B cell (primary cell): ENCODE data around the gene AMZ1. TPM values are rescaled to one million over a fixed set of nuclear protein-coding genes. Genes with fewer than 3 reads are reported as not detected.

Source experiments
- ATAC-seq: fragments of 200-7000 bp; cut with Tn5 transposase; one replicate; pipeline ENCODE4 v1.10.0; 2021; ENCODE audit warnings: low read depth, mild to moderate bottlenecking, moderate number of reproducible peaks, moderate library complexity
- CTCF ChIA-PET: fragments of 350-600 bp; sonication (Branson Sonifier 250); formaldehyde crosslinking; loops from one replicate; lab custom pipeline; 2021; ENCODE audit warnings: antibody characterized with exemption, inconsistent platforms; lab: Charles Lee
- POLR2A ChIA-PET: fragments of 350-600 bp; sonication (Branson Sonifier 250); formaldehyde crosslinking; loops from one replicate; lab custom pipeline; 2021; ENCODE audit warnings: antibody characterized with exemption; lab: Charles Lee
- DNase-seq: peaks from one replicate; pipeline ENCODE4 v3.0.0; 2013
- H2AFZ ChIP-seq: 2 replicates; pipeline ENCODE4 v1.6.1; 2012; ENCODE audit warnings: mild to moderate bottlenecking, low read depth, low read length; ENCODE audit not compliant: insufficient read depth, poor library complexity, severe bottlenecking
- H3K27ac ChIP-seq, 2 donors: 1 replicate in 1 of 2; 2 replicates in 1 of 2; pipeline ENCODE4 v1.5.1; 2012 to 2013; ENCODE audit warnings: low read length in 2 of 2, mild to moderate bottlenecking in 2 of 2, moderate library complexity in 1 of 2
- H3K27me3 ChIP-seq, 4 experiments: fragments of 200-600 bp in 1 of 4; sonication (generic) in 1 of 4; replicated peaks in 1 of 4; 1 replicate in 2 of 4; 2 replicates in 2 of 4; pipeline versions ENCODE4 v1.6.1 to v1.7.0; 2013 to 2016; ENCODE audit warnings: low read length in 3 of 4, mild to moderate bottlenecking in 2 of 4, mixed read lengths in 1 of 4, moderate library complexity in 1 of 4; ENCODE audit not compliant: insufficient read depth in 4 of 4, control insufficient read depth in 3 of 4; ENCODE audit errors: control extremely low read depth in 1 of 4
- H3K36me3 ChIP-seq, 2 experiments: replicated peaks in 1 of 2; 1 replicate in 1 of 2; 2 replicates in 1 of 2; pipeline versions ENCODE4 v1.6.1 to v1.7.1; 2013; ENCODE audit warnings: low read length in 1 of 2; ENCODE audit not compliant: insufficient read depth in 2 of 2, control insufficient read depth in 1 of 2; ENCODE audit errors: control extremely low read depth in 1 of 2, extremely low read depth in 1 of 2
- H3K4me1 ChIP-seq, 2 donors: fragments of 200-600 bp in 1 of 2; sonication (generic) in 1 of 2; 1 replicate in 1 of 2; 2 replicates in 1 of 2; pipeline versions ENCODE4 v1.5.1 to v1.6.1; 2013 to 2017; ENCODE audit warnings: low read length in 2 of 2; ENCODE audit not compliant: control insufficient read depth in 2 of 2, insufficient read depth in 2 of 2
- H3K4me2 ChIP-seq: replicated peaks from 2 replicates; pipeline ENCODE3; 2012; ENCODE audit warnings: mild to moderate bottlenecking, low read depth, low read length; ENCODE audit not compliant: poor library complexity, severe bottlenecking
- H3K4me3 ChIP-seq, 5 experiments: fragments of 200-600 bp in 1 of 5; sonication (generic) in 1 of 5; 1 replicate in 3 of 5; 2 replicates in 2 of 5; pipeline versions ENCODE4 v1.5.1 to v1.7.0; 2011 to 2016; ENCODE audit warnings: low read length in 4 of 5, mild to moderate bottlenecking in 4 of 5, low read depth in 2 of 5, control low read depth in 1 of 5, moderate library complexity in 1 of 5; ENCODE audit not compliant: insufficient read depth in 1 of 5; ENCODE audit errors: control extremely low read depth in 1 of 5, extremely low read depth in 1 of 5
- H3K79me2 ChIP-seq: fragments of 200-600 bp; sonication (generic); one replicate; pipeline ENCODE4 v1.6.0; 2016; ENCODE audit warnings: low read length; ENCODE audit not compliant: control insufficient read depth, insufficient read depth
- H3K9ac ChIP-seq: fragments of 200-600 bp; sonication (generic); 2 replicates; pipeline ENCODE4 v1.6.1; 2017; ENCODE audit warnings: mild to moderate bottlenecking, low read length, moderate library complexity
- H3K9me3 ChIP-seq, 3 donors: one replicate each; pipeline versions ENCODE4 v1.6.1 to v1.7.1; 2013; ENCODE audit warnings: low read length in 2 of 3; ENCODE audit not compliant: control insufficient read depth in 2 of 3, insufficient read depth in 1 of 3; ENCODE audit errors: control extremely low read depth in 1 of 3
- H4K20me1 ChIP-seq: 2 replicates; pipeline ENCODE4 v1.6.0; 2012; ENCODE audit warnings: mild to moderate bottlenecking, low read length; ENCODE audit not compliant: insufficient read depth, control insufficient read depth, poor library complexity, severe bottlenecking
- H3K27ac Mint-ChIP-seq: one replicate; pipeline ENCODE4 v1.8.0; 2021; ENCODE audit warnings: mixed read lengths
- H3K27me3 Mint-ChIP-seq: one replicate; pipeline ENCODE4 v1.8.0; 2021; ENCODE audit warnings: mixed read lengths
- H3K4me1 Mint-ChIP-seq: one replicate; pipeline ENCODE4 v1.8.0; 2021; ENCODE audit warnings: mixed read lengths
- H3K4me3 Mint-ChIP-seq: one replicate; pipeline ENCODE4 v1.8.0; 2021; ENCODE audit warnings: mixed read lengths
- H3K9me3 Mint-ChIP-seq: one replicate; pipeline ENCODE4 v1.8.0; 2022; ENCODE audit warnings: mixed read lengths; ENCODE audit not compliant: insufficient read depth
- EZH2 ChIP-seq: IDR thresholded peaks from 2 replicates; pipeline ENCODE4 v1.6.1; 2012; ENCODE audit warnings: borderline replicate concordance, low read depth, mild to moderate bottlenecking, moderate library complexity, low read length; ENCODE audit not compliant: insufficient read depth, poor library complexity, severe bottlenecking
- WGBS: methylation state at CpG from one replicate; pipeline ENCODE4 v1.1.5; 2013; ENCODE audit warnings: missing lambda C conversion rate; ENCODE audit not compliant: insufficient coverage; 5-methylcytosine and 5-hydroxymethylcytosine counted together
- intact Hi-C: fragments of 100-400 bp; cut with micrococcal nuclease; formaldehyde crosslinking; loops from one replicate; pipeline ENCODE4 v1.10.0; 2022
- polyA plus RNA-seq: library from polyadenylated mRNA; depleted of rRNA; stranded (reverse); fragments of >200 nt; gene quantifications from 2 replicates; pipeline ENCODE4 v1.2.3, GENCODE V29; 2012
- total RNA-seq, 2 donors: library from RNA; stranded (reverse); fragments of 120-200 nt in 1 of 2; gene quantifications; 1 replicate in 1 of 2; 2 replicates in 1 of 2; pipeline versions ENCODE4 v1.2.3 to v1.2.4, GENCODE V29; 2013 to 2022
- TF ChIP-seq, protein P1 (sequence below): fragments of 200-600 bp; IDR thresholded peaks from one replicate; pipeline ENCODE4 v1.8.0; 2022; ENCODE audit warnings: antibody characterized with exemption, mild to moderate bottlenecking

The AMZ1 gene
- total and polyA plus RNA-seq, 2 donors (not counting 1 experiment from before 2014, with no cell fraction given): 0.73 to 13.2 TPM

DNA sequence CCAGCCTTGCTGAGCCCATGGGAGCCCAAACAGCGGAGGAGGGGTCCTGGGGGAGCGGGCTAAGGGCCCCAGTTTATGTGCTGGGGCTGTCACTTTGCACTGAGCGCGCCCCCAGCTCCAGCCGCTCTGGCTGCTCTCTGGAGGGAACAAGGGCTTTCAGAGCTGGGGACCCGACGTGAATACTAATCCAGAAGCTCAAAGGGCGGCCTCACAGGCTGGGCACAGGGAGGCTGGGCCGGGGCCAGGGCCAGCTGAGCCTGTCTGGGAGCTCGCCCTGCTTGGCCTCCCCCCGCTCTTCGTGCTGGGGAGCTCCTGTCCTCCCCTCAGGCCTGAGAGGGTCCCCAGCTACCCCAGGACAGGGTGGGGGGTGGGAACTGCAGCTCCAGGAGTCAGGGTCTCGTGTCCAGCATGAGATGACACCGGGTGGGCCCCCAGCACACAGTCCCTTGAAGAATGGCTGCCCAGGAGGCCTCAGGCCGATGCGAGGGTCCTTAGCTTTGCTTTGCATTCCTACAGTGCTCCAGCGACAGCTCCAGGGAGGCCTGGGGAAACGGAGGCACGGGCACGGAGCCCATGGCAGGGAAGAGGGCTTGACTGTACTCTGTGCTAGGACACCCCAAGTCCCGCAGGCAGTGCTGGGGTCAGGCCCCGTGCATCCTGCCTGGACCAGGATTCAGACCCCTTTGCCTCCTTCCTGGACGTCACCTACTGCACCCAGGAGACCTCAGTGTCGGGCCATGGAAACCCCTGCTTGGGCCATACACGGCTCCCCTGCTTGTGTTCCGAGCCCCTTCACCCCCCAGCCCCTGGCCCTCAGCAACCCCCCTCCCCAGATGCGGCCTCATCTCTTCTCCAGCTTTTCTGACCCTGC lies 5.8 kb upstream of the AMZ1 start:
- TF ChIP-seq EZH2: no peak
- TF ChIP-seq, protein P1, sequence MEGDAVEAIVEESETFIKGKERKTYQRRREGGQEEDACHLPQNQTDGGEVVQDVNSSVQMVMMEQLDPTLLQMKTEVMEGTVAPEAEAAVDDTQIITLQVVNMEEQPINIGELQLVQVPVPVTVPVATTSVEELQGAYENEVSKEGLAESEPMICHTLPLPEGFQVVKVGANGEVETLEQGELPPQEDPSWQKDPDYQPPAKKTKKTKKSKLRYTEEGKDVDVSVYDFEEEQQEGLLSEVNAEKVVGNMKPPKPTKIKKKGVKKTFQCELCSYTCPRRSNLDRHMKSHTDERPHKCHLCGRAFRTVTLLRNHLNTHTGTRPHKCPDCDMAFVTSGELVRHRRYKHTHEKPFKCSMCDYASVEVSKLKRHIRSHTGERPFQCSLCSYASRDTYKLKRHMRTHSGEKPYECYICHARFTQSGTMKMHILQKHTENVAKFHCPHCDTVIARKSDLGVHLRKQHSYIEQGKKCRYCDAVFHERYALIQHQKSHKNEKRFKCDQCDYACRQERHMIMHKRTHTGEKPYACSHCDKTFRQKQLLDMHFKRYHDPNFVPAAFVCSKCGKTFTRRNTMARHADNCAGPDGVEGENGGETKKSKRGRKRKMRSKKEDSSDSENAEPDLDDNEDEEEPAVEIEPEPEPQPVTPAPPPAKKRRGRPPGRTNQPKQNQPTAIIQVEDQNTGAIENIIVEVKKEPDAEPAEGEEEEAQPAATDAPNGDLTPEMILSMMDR: no peak
- no peak overlapping the region for H3K4me2 ChIP-seq
- intact Hi-C loops: loop anchor here (1.0 to 2.0 kb wide), 2 partner anchors 115 to 205 kb away; no protein-coding TSS in a partner anchor
- H3K9me3 Mint-ChIP-seq: no peaks in the 10 kb centered on the region
- H3K36me3 ChIP-seq: no peaks in the 10 kb centered on the region
- H2AFZ ChIP-seq: no peak overlapping the region
- no peak for ATAC-seq
- H3K27ac ChIP-seq: no peak overlapping the region
- no peak for DNase-seq
- no peaks in the 10 kb centered on the region for H3K79me2 ChIP-seq
- H4K20me1 ChIP-seq: no peaks in the 10 kb centered on the region
- H3K4me3 Mint-ChIP-seq: no peak overlapping the region
- no peak overlapping the region for H3K27ac Mint-ChIP-seq
- no peak overlapping the region for H3K9ac ChIP-seq
- peaks cover 18% of the 10 kb centered on the region for H3K27me3 Mint-ChIP-seq
- ChIA-PET CTCF (interaction anchor here (0.8 to 5.6 kb wide), 12 partner anchors 13 to 231 kb away, joined by 3 to 64 read pairs (median 4); no protein-coding TSS in a partner anchor), POLR2A (interaction anchor here (0.6 kb wide), 2 partner anchors 21 to 36 kb away, joined by 3 to 4 read pairs; no protein-coding TSS in a partner anchor)
- H3K4me1 Mint-ChIP-seq: no peaks in the 10 kb centered on the region
- peaks cover 0 to 4% (median 0%) of the 10 kb centered on the region in 3 donors for H3K9me3 ChIP-seq
- peaks cover 0 to 17% (median 5%) of the 10 kb centered on the region in 4 experiments for H3K27me3 ChIP-seq
- H3K4me1 ChIP-seq: peaks cover 0 to 4% of the 10 kb centered on the region in 2 donors
- no peak overlapping the region for H3K4me3 ChIP-seq
- WGBS: 85% methylated on average over 27 of the region's 27 CpGs

DNA sequence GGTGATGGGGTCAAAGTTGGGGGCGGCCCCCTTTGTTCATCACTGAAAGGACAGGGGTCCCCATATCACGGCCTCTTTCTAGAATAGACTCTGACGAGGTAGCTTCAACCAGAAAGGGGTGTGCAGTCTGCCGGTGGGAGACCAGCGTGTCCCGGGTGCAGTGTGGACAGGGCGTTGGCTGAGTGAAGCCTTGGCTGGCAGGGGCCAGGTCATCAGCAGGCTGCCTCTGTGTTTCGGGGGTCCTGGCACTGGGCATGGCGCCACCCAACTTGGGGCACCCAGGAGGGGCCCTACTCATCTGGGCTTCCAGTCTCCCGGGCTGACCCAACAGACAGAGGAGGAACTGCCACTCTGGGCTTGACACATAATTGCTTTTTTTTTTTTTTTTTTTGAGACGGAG lies 3.5 kb upstream of the AMZ1 start:
- Histone ChIP-seq H3K27ac (no peak overlapping the region), H3K4me2 (no peak overlapping the region), H3K36me3 (no peaks in the 10 kb centered on the region), H3K9ac (no peak overlapping the region), H2AFZ (no peak overlapping the region), H3K27me3 (peaks cover 0 to 36% (median 17%) of the 10 kb centered on the region in 4 experiments), H3K4me3 (no peak overlapping the region), H4K20me1 (no peaks in the 10 kb centered on the region), H3K79me2 (no peaks in the 10 kb centered on the region), H3K9me3 (peaks cover 0 to 10% (median 0%) of the 10 kb centered on the region in 3 donors), H3K4me1 (peaks cover 16 to 20% of the 10 kb centered on the region in 2 donors)
- Mint-ChIP-seq H3K27ac (no peak overlapping the region), H3K9me3 (no peaks in the 10 kb centered on the region), H3K27me3 (peaks cover 27% of the 10 kb centered on the region), H3K4me3 (no peak overlapping the region), H3K4me1 (peaks cover 8% of the 10 kb centered on the region)
- intact Hi-C loops: no loop called here
- TF ChIP-seq EZH2: no peak
- TF ChIP-seq, protein P1: no peak
- 88% methylated on average over 10 of the region's 11 CpGs for WGBS
- ATAC-seq: no peak
- POLR2A ChIA-PET: no interaction called here
- CTCF ChIA-PET: interaction anchor here (1.5 to 5.6 kb wide), 3 partner anchors 15 to 233 kb away, joined by 4 to 64 read pairs (median 50); no protein-coding TSS in a partner anchor
- no peak for DNase-seq
